ENCODE data around the gene KBTBD2.
A peak's percentile ranks its signal among the peaks of the same experiment; 100 is the strongest.
"Not testable (repeated sequence)": the region's sequence is repeated elsewhere in the genome, so short reads cannot be mapped to it uniquely, and the experiment has no call there.

KBTBD2 gene

DNA sequence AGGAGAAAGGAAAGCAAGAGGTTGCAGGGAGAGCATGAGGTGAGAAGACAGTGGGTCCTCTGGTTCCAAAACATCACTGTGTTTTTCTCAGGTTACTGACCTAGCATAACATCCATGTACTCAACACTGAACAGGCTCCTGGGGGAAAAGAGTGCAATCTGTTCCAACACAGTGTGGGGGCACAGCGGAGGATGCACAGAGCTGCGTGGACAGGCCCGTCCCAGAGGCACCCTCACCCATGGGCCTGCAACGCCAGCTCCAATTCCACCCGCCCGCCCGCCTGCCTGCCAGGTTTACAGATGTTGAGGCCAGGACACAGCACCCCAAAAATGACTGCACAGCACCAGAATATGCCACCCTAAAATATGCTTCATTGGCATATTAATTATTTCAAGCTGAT, 38.8 kb upstream of the KBTBD2 start:
- no peak for DNase-seq (ENCODE audit: low read depth)
- no peak overlapping the region for H3K4me3 ChIP-seq (ENCODE audit: low read depth, low read length)
- TF ChIP-seq MYC (IDR thresholded peaks at IDR 0.05; ENCODE audit: low read depth, low read length) (no peak), POLR2A (IDR thresholded peaks at IDR 0.05; ENCODE audit: extremely low read depth, insufficient read length) (no peak)
- TF ChIP-seq, protein P1, sequence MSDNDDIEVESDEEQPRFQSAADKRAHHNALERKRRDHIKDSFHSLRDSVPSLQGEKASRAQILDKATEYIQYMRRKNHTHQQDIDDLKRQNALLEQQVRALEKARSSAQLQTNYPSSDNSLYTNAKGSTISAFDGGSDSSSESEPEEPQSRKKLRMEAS (IDR thresholded peaks at IDR 0.05; ENCODE audit: low read depth, low read length), result no peak
- TF ChIP-seq, protein P2, sequence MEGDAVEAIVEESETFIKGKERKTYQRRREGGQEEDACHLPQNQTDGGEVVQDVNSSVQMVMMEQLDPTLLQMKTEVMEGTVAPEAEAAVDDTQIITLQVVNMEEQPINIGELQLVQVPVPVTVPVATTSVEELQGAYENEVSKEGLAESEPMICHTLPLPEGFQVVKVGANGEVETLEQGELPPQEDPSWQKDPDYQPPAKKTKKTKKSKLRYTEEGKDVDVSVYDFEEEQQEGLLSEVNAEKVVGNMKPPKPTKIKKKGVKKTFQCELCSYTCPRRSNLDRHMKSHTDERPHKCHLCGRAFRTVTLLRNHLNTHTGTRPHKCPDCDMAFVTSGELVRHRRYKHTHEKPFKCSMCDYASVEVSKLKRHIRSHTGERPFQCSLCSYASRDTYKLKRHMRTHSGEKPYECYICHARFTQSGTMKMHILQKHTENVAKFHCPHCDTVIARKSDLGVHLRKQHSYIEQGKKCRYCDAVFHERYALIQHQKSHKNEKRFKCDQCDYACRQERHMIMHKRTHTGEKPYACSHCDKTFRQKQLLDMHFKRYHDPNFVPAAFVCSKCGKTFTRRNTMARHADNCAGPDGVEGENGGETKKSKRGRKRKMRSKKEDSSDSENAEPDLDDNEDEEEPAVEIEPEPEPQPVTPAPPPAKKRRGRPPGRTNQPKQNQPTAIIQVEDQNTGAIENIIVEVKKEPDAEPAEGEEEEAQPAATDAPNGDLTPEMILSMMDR (IDR thresholded peaks at IDR 0.05; ENCODE audit: low read depth, low read length), result no peak

DNA sequence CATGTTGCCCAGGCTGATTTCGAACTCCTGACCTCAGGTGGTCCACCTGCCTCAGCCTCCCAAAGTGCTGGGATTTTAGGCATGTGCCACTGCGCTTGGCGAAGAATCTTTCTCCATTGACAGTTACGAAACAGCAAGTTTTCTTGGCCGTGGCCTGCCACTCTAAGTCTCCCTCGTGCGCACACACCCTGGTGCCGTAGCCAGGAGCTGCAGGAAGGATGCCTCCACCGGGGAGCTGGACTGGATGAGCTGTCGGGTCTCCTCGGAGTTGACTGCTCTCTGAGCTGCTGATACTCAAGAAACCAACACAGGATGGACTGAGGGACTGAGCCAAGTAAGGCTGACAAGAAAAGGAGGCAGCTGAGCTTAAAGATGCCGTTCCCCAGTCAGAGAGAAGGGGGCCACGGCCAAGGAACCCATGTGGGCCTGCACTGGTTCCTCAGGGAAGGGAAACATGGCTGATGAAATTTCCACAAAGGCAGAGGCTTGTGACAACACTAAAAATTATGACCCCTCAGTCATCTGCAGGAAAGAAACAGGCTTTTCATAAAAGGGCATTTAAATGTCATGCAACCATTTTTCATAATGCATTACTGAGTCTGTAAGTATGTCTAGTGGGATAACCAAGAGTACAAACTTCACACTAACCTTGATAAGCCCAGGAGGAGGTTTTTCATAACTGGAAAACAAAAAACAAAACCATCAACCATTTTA, 38.0 kb upstream of the KBTBD2 start:
- DNase-seq (ENCODE audit: low read depth), result no peak
- TF ChIP-seq, protein P2 (IDR thresholded peaks at IDR 0.05; ENCODE audit: low read depth, low read length), result no peak
- no peak for TF ChIP-seq POLR2A (IDR thresholded peaks at IDR 0.05; ENCODE audit: extremely low read depth, insufficient read length)
- no peak overlapping the region for H3K4me3 ChIP-seq (ENCODE audit: low read depth, low read length)

DNA sequence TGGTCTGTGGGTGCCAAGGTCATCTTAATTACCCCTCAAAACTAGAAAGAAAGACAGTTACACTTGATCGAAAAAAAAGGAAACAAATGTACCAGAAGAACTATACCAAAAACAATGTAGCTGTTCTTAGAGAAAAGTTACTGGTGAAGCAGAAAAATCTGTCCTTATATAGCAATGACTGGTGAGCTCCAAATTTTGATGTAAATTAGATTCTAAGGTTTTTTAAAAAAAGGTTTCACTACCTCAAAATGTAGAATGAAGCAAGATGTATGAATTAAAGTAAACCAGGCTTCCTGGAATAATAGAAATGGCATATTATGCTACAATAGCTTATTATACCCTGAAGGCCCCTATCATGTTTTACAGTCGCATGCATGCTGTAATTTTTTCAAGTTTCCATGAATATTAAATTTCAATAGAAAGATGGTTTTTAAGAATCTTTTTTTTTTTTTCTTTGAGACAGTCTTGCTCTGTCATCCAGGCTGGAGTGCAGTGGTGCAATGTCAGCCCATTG, 37.3 kb upstream of the KBTBD2 start:
- no peak for DNase-seq (ENCODE audit: low read depth)
- H3K4me3 ChIP-seq (ENCODE audit: low read depth, low read length), result no peak overlapping the region
- TF ChIP-seq MYC (IDR thresholded peaks at IDR 0.05; ENCODE audit: low read depth, low read length) (no peak), POLR2A (IDR thresholded peaks at IDR 0.05; ENCODE audit: extremely low read depth, insufficient read length) (no peak)
- TF ChIP-seq, protein P2 (IDR thresholded peaks at IDR 0.05; ENCODE audit: low read depth, low read length), result no peak
- TF ChIP-seq, protein P1 (IDR thresholded peaks at IDR 0.05; ENCODE audit: low read depth, low read length), result no peak

DNA sequence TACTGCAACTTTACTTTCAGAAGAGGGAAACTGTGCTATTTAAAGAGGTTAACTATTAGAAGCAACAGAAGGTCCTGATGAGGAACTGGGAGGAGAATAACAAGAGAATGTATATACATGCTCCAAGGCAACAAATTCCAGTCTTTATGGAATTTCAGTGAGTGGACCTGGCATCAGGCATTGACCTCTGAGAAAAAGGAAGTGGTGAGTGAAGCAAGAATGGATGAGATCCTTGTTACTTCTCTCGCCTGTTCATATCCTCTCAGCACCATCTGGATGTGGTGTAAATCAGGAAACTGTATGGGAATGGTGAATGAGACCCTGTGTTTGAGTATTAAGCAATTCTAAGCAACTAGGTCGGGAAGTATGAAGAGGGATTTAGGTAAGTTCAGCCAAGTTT, 30.3 kb upstream of the KBTBD2 start:
- TF ChIP-seq POLR2A (IDR thresholded peaks at IDR 0.05; ENCODE audit: extremely low read depth, insufficient read length) (no peak), MYC (IDR thresholded peaks at IDR 0.05; ENCODE audit: low read depth, low read length) (no peak)
- TF ChIP-seq, protein P2 (IDR thresholded peaks at IDR 0.05; ENCODE audit: low read depth, low read length), result no peak
- TF ChIP-seq, protein P1 (IDR thresholded peaks at IDR 0.05; ENCODE audit: low read depth, low read length), result no peak
- H3K4me3 ChIP-seq (ENCODE audit: low read depth, low read length), result no peak overlapping the region
- DNase-seq (ENCODE audit: low read depth), result peak; percentile 30

DNA sequence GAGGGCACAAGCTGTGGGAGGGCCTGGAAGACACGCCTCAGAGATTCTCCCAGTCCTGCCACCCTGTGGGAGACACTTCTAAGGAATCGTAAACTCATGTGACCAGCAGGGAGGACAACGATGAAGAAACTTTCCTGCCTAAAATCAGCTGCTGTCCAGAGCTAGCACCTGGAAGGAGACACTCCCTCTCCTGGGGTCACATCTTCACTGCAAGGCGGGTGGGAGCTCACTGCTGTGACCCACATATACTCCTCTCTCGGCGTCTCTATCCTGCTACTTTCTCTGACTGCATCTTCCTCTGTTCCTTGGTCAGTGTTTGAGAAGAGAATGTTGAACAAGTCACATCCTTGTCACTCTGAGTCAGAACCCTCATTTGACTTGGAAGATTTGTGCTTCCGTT, 25.4 kb upstream of the KBTBD2 start:
- H3K4me3 ChIP-seq (ENCODE audit: low read depth, low read length); DNase-seq (ENCODE audit: low read depth): not testable (repeated sequence)

DNA sequence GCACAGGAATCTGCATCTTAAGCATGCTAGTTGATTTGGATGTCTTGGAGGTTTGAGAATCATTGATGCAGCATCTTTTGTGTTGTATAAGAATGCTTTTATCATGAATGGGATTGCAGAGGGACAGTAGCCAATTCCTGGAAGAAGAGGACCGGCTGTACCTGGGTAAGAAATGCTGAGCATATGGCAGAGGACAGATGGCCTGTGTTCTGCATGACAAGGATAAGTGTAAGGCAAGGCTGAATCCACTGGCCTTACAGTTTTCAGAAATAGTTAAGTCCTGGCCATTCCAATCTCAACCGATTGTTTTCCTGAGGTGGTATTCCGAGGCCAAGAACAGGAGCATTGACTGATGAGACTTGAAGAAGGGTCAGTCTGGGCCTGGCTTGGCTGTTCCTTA, 24.4 kb upstream of the KBTBD2 start:
- DNase-seq (ENCODE audit: low read depth), result no peak
- H3K4me3 ChIP-seq (ENCODE audit: low read depth, low read length), result no peak overlapping the region
- no peak for TF ChIP-seq MYC (IDR thresholded peaks at IDR 0.05; ENCODE audit: low read depth, low read length)
- TF ChIP-seq, protein P2 (IDR thresholded peaks at IDR 0.05; ENCODE audit: low read depth, low read length), result no peak
- TF ChIP-seq, protein P1 (IDR thresholded peaks at IDR 0.05; ENCODE audit: low read depth, low read length), result no peak
- TF ChIP-seq POLR2A (IDR thresholded peaks at IDR 0.05; ENCODE audit: extremely low read depth, insufficient read length), result no peak
